PC-3 (cell line): ENCODE data around the gene FAM200A.

Source experiments
- CTCF ChIP-seq: fragments of 300-600 bp; sonication (generic); conservative IDR thresholded peaks from 2 replicates; pipeline ENCODE4 v1.5.1; 2017; ENCODE audit warnings: antibody characterized with exemption, low read depth, mild to moderate bottlenecking, low read length
- EZH2phosphoT487 ChIP-seq: fragments of 300-600 bp; sonication (generic); IDR thresholded peaks from 2 replicates; pipeline ENCODE4 v1.6.1; 2018; ENCODE audit warnings: mild to moderate bottlenecking, antibody characterized with exemption, low read length, borderline replicate concordance

DNA sequence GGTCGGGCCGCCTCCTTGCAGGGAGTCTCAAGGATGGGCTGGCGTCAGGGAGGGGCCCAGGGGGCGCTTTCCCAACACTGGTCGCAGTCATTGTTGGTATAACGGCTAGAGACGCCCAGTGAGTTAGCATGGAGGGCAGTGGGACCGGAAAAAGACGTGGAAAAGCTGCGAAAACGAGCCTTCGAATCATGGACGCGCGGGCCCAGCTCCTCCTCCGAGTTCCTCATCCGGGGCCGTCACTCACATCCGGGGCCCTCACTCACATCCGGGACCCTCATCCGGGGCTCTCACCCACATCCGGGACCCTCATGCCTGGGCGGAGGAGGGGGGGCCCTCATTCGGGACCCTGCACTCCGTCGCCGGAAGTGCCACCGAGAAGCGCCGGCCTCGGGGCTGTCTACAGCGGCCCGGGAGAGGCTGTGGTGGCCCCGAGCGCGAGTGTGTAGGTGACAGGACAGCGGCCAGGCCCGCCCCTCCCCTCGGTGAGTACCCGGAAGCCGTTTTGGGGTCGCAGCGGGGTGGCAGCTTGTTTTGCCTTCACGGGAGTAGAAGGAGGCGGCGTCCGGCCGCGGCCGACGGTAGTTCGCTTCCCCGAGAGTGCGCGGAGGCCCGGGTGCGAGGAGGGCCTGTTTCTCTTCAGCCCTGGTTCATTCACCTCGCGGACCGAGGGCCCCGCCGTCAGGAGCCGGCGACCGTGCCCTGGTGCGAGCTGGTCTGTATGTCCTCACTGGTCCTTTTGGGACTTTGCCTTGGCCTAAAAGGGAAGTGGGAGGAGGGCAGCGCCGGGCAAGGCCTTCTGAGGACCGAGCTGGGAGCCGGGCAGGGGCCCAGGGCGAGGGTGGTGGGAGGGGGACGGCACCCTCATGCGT, 6.6 kb upstream of the FAM200A start, which contains the start of gene ZNF655:
- TF ChIP-seq CTCF (no peak), EZH2phosphoT487 (no peak)
